Suprapubic skin (tissue), 4 donors: ENCODE results near the gene CACUL1. TPM values are rescaled to one million over a fixed set of nuclear protein-coding genes. Genes with fewer than 3 reads are reported as not detected.

Source experiments
- DNase-seq, 2 donors: peaks; one replicate each; pipeline ENCODE4 v3.0.0-alpha.2; 2019; ENCODE audit warnings: low spot score in 2 of 2
- H3K27ac ChIP-seq: fragments of 200-600 bp; sonication (generic); one replicate; pipeline ENCODE4 v1.5.1; 2019
- H3K27me3 ChIP-seq: fragments of 200-600 bp; sonication (generic); one replicate; pipeline ENCODE4 v1.5.1; 2019
- H3K36me3 ChIP-seq: fragments of 200-600 bp; sonication (generic); one replicate; pipeline ENCODE4 v1.5.1; 2019
- H3K4me1 ChIP-seq: fragments of 200-600 bp; sonication (generic); one replicate; pipeline ENCODE4 v1.5.1; 2019
- H3K4me3 ChIP-seq: fragments of 200-600 bp; sonication (generic); one replicate; pipeline ENCODE4 v1.5.1; 2019; ENCODE audit warnings: mild to moderate bottlenecking
- H3K9me3 ChIP-seq: fragments of 200-600 bp; sonication (generic); one replicate; pipeline ENCODE4 v1.5.1; 2019
- EP300 ChIP-seq: sonication (generic); formaldehyde crosslinking; IDR thresholded peaks from one replicate; pipeline ENCODE4 v1.6.1; 2017; ENCODE audit warnings: antibody characterized with exemption
- POLR2A ChIP-seq, 2 donors: fragments of 450-650 bp; IDR thresholded peaks; one replicate each; pipeline ENCODE4 v1.6.1; 2017; ENCODE audit warnings: antibody characterized with exemption in 2 of 2, mild to moderate bottlenecking in 2 of 2, moderate library complexity in 2 of 2
- POLR2AphosphoS5 ChIP-seq, 3 donors: sonication (generic); formaldehyde crosslinking; IDR thresholded peaks; one replicate each; pipeline ENCODE4 v1.6.1; 2017; ENCODE audit warnings: antibody characterized with exemption in 3 of 3
- WGBS: methylation state at CpG from one replicate; pipeline ENCODE4 v1.1.5; 2018; 5-methylcytosine and 5-hydroxymethylcytosine counted together
- total RNA-seq, 4 donors: library from RNA; depleted of rRNA; stranded (reverse); fragments of >200 nt; gene quantifications; one replicate each; pipeline ENCODE4 v1.1.0, GENCODE V29; 2016
- TF ChIP-seq, protein P1 (sequence below), 2 donors: fragments of 200-600 bp in 1 of 2; fragments of 450-650 bp in 1 of 2; sonication (generic) in 1 of 2; IDR thresholded peaks; one replicate each; pipeline ENCODE4 v1.5.1; 2016 to 2019; ENCODE audit warnings: antibody characterized with exemption in 2 of 2, mild to moderate bottlenecking in 1 of 2, moderate library complexity in 1 of 2

The CACUL1 gene
- total RNA-seq, 4 donors from 2014 or later, result 21.9 to 41.6 (median 25.2) TPM

DNA sequence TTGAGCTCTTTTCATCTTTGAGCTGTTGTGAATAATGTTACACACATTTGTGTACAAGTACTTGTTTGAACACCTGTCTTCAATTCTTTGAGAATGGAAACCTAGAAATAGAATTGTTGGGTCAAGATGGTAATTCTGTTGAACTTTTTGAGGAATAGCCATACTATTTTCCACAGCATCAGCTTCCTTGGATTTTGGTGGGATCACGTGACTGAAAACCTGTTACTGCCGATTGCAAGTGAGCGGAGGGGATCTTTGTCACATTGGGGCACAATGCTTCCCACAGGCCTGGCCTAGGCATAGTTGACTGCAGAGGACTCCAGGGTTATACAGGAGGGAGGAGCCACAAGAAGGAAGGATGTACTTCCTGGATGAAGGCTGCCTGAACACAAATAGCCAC, 21.3 kb upstream of the CACUL1 start:
- Histone ChIP-seq H3K4me1 (peaks cover 4% of the 10 kb centered on the region), H3K36me3 (no peaks in the 10 kb centered on the region), H3K4me3 (no peak overlapping the region), H3K27me3 (no peaks in the 10 kb centered on the region), H3K9me3 (no peaks in the 10 kb centered on the region), H3K27ac (no peak overlapping the region)
- DNase-seq, result no peak
- WGBS, result 92% methylated on average over 3 of the region's 3 CpGs
- TF ChIP-seq POLR2A (IDR thresholded peaks at IDR 0.05) (no peak), EP300 (no peak), POLR2AphosphoS5 (IDR thresholded peaks at IDR 0.05) (no peak)
- TF ChIP-seq, protein P1, sequence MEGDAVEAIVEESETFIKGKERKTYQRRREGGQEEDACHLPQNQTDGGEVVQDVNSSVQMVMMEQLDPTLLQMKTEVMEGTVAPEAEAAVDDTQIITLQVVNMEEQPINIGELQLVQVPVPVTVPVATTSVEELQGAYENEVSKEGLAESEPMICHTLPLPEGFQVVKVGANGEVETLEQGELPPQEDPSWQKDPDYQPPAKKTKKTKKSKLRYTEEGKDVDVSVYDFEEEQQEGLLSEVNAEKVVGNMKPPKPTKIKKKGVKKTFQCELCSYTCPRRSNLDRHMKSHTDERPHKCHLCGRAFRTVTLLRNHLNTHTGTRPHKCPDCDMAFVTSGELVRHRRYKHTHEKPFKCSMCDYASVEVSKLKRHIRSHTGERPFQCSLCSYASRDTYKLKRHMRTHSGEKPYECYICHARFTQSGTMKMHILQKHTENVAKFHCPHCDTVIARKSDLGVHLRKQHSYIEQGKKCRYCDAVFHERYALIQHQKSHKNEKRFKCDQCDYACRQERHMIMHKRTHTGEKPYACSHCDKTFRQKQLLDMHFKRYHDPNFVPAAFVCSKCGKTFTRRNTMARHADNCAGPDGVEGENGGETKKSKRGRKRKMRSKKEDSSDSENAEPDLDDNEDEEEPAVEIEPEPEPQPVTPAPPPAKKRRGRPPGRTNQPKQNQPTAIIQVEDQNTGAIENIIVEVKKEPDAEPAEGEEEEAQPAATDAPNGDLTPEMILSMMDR (IDR thresholded peaks at IDR 0.05), result no peak

DNA sequence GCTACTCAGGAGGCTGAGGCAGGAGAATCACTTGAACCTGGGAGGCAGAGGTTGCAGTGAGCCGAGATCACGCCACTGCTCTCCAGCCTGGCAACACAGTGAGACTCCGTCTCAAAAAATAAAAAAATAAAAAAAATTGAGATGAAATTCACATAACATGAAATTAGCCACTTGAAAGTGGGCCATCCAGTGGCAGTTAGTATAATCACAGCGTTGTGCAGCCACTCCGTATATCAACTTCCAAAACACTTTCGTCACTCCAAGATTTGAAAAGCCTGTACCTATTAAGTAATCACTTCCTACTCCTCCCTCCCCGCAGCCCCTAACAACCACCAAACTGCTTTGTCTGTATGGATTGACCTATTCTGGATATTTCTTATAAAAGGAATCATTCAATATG, 20.7 kb upstream of the CACUL1 start:
- no peak for DNase-seq
- Histone ChIP-seq H3K9me3 (no peaks in the 10 kb centered on the region), H3K27me3 (no peaks in the 10 kb centered on the region), H3K4me1 (peaks cover 4% of the 10 kb centered on the region), H3K27ac (no peak overlapping the region), H3K36me3 (no peaks in the 10 kb centered on the region), H3K4me3 (no peak overlapping the region)
- 69% methylated on average over 7 of the region's 7 CpGs for WGBS
- TF ChIP-seq POLR2A (IDR thresholded peaks at IDR 0.05), result no peak
- TF ChIP-seq EP300, result no peak
- TF ChIP-seq POLR2AphosphoS5 (IDR thresholded peaks at IDR 0.05), result no peak
- TF ChIP-seq, protein P1 (IDR thresholded peaks at IDR 0.05), result no peak

DNA sequence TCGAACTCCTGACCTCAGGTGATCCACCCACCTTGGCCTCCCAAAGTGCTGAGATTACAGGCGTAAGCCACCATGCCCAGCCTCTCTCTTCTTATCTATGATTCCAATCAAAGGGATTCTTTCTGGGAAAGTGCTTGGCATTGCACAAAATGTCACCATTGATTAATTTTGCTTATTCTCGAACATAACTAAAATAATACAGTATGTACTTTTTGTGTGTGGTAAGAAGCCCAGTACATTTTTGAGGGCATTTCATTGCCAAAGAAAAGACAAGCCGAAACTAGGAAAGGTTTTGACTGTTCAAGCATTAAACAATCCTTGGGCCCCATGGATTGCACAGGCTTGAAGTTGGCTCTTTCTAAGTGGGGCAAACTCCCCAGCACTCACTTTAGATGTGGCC, 18.3 kb upstream of the CACUL1 start:
- no peaks in the 10 kb centered on the region for H3K9me3 ChIP-seq
- 97% methylated on average over 4 of the region's 4 CpGs for WGBS
- no peaks in the 10 kb centered on the region for H3K36me3 ChIP-seq
- no peaks in the 10 kb centered on the region for H3K27me3 ChIP-seq
- peaks cover 4% of the 10 kb centered on the region for H3K4me1 ChIP-seq
- TF ChIP-seq, protein P1 (IDR thresholded peaks at IDR 0.05), result no peak
- TF ChIP-seq POLR2A (IDR thresholded peaks at IDR 0.05) (no peak), POLR2AphosphoS5 (IDR thresholded peaks at IDR 0.05) (no peak), EP300 (no peak)
- no peak overlapping the region for H3K27ac ChIP-seq
- no peak overlapping the region for H3K4me3 ChIP-seq
- no peak for DNase-seq

DNA sequence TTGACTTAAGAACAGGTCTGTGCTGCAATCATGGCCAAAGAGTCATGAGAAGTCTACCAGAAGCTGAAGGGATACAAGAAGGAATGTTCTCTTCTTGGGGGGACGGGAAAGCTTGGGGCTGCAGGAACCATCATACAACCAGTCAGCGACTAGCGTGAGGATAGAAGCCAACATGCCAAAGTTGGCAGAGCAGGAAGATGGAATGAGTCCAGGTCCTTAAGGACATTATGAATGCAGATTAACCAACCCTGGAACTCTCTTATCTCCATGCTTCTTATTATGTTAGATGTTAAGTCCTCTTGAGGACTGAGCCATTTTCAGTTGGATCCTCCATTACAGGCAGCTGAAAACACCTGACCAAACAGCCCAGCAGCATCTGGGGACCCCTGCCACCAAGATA, 17.2 kb upstream of the CACUL1 start:
- no peaks in the 10 kb centered on the region for H3K9me3 ChIP-seq
- peaks cover 4% of the 10 kb centered on the region for H3K4me1 ChIP-seq
- no peak overlapping the region for H3K27ac ChIP-seq
- no peak overlapping the region for H3K4me3 ChIP-seq
- no peak for TF ChIP-seq POLR2A (IDR thresholded peaks at IDR 0.05)
- no peak for TF ChIP-seq EP300
- TF ChIP-seq POLR2AphosphoS5 (IDR thresholded peaks at IDR 0.05), result no peak
- TF ChIP-seq, protein P1 (IDR thresholded peaks at IDR 0.05), result no peak
- no peak for DNase-seq
- H3K36me3 ChIP-seq, result no peaks in the 10 kb centered on the region
- 65% methylated on average over 3 of the region's 3 CpGs for WGBS
- H3K27me3 ChIP-seq, result no peaks in the 10 kb centered on the region

DNA sequence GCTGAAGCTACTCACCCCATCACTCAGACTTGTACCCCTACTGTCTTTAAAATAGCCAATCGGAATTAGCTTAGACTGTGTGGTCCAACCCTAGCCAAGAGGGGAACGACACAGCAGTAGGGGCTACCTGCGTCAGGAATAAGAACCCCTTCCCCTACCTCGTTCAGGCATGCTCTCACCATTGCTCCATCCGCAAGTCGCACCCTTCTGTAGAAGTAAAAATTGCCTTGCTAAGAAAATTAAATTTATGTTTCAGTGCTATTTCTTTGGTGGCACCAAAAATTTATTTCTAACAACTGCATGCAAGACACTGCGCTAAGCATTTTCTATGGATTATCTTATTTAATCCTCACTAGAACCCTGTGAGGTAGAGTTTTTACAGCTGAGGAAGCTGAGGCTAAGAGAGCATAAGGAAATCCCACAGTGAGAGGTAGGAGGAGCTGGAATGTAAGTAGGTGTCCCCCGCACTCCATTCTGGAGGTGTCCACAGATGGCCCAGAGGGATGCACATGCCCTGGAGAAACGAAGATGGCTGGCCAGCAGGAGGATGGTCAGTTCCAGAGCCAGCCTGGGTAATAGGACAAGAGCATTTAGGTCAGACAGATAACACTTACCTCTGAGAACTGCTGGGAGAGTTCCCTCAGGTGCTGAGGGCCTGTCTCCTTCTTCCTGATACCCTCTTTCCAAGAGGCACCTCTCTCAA, 15.3 kb upstream of the CACUL1 start:
- Histone ChIP-seq H3K27me3 (no peaks in the 10 kb centered on the region), H3K27ac (no peak overlapping the region), H3K4me3 (no peak overlapping the region), H3K9me3 (no peaks in the 10 kb centered on the region), H3K4me1 (peaks cover 4% of the 10 kb centered on the region), H3K36me3 (no peaks in the 10 kb centered on the region)
- TF ChIP-seq EP300, result no peak
- no peak for TF ChIP-seq POLR2AphosphoS5 (IDR thresholded peaks at IDR 0.05)
- no peak for TF ChIP-seq POLR2A (IDR thresholded peaks at IDR 0.05)
- TF ChIP-seq, protein P1 (IDR thresholded peaks at IDR 0.05), result no peak
- no peak for DNase-seq
- 90% methylated on average over 9 of the region's 9 CpGs for WGBS
